IPS DF 4.7 (cell line): ENCODE measurements around the gene SYT8.

Source experiments
- DNase-seq: peaks from one replicate; pipeline ENCODE4 v3.0.0-alpha.2; 2013; ENCODE audit warnings: low spot score; ENCODE audit errors: extremely low read depth

SYT8 gene

GRCh38 chr11:1858154-1858553 is 23.4 kb downstream of the SYT8 start:
- no peak for DNase-seq

DNA sequence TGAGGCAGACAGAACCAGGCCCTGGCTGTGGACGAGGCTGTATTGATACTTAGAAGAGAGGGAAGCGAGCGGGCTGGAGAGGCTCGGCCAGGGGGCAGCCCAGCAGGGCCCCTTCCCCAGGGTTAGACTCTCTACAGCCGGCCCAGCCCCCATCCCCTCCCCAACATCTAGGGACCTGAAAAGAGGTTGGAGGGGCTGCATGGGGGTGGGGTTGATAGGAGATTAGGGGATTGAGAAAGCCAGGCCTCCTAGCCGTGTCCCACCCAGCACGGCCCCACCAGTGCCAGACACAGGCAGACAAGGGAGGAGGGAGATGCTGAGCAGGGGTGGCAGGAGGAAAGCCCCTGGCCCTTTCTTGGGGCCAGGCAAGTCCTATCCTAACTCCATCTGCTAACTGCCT is 23.8 kb downstream of the SYT8 start:
- DNase-seq = no peak

DNA sequence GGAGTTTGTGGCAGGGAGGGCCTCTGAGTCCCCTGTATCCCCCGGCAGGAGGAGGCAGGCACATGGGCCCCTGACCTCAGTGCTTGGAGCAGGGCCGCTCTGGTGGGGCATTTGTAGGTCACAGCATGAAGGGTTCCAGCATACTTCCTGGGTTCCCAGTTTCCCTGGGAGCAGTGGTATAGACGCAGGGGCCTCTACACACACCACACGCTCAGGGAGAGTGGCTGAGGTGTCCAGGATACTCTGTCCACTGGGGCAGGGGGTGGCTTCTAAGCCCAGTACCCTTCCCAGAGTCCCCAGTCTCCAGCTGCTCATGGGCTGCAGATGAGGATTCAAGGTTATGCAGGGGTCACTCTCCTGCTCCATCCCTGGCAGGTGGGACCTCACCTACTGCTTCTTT is 24.2 kb downstream of the SYT8 start:
- DNase-seq = no peak

- DNase-seq = no peak
Observed at GRCh38 chr11:1860108-1860507, 25.3 kb downstream of the SYT8 start.

DNA sequence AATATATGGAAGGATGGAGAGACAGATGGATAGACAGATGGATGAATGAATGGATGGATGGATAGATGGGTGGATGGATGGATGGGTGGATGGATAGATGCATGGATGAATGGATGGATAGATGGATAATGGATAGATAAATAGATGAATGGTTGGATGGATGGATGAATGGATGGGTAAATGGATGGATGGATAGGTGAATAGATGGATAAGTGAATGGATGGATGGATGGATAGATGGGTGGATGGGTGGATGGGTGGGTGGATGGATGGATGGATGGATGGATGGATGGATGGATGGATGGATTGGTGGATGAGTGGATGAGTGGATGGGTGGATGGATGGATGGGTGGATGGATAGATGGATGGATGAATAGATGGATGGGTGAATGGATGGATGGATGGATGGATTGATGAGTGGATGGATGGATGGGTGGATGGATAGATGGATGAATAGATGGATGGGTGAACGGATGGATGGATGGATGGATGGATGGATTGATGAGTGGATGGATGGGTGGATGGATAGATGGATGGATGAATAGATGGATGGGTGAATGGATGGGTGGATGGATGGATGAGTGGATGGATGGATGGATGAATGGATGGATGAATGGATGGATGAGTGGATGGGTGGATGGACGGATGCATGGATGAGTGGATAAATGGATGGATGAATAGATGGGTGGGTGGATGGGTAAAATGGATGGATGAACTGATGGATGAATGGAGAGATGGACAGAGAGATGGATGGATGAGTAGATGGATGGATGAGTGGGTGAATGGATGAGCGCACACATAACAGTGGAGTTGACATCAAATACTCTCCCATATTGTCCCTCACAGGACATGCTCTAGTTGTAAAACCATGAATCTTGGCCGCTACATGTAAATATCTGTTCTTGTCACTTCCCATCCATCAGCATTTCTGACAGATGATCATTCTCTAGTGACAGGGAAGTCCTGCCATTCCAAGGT is 26.9 kb downstream of the SYT8 start:
- no peak for DNase-seq

GRCh38 chr11:1862588-1863351 is 28.0 kb downstream of the SYT8 start:
- DNase-seq = no peak

GRCh38 chr11:1863352-1864216 is 28.8 kb downstream of the SYT8 start:
- no peak for DNase-seq

- DNase-seq = no peak
Observed at GRCh38 chr11:1864231-1864630, 29.4 kb downstream of the SYT8 start.

GRCh38 chr11:1864831-1865665 is 30.3 kb downstream of the SYT8 start:
- no peak for DNase-seq

DNA sequence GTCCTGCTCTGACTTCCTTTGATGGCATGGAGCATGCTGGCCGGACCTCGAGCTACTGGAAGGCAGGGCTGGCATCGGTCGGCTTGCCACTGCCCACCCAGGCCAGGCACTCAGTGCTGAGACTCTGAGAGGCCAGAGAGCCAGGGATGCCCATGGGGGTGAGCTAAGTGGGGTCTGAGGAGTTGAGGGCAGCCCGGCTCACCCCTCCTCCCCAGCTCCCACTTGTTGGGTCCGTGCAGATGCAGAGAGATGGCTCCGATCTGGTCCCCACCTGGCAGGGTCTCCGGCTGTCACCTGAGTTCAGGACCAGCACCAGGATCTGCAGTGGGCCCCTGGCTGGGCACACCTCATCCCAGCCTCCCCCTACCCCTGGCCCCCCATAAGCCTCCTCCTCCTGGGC is 31.4 kb downstream of the SYT8 start:
- no peak for DNase-seq

- no peak for DNase-seq
Observed at GRCh38 chr11:1866776-1867175, 32.0 kb downstream of the SYT8 start.

- no peak for DNase-seq
Observed at GRCh38 chr11:1867381-1867780, 32.6 kb downstream of the SYT8 start.

DNA sequence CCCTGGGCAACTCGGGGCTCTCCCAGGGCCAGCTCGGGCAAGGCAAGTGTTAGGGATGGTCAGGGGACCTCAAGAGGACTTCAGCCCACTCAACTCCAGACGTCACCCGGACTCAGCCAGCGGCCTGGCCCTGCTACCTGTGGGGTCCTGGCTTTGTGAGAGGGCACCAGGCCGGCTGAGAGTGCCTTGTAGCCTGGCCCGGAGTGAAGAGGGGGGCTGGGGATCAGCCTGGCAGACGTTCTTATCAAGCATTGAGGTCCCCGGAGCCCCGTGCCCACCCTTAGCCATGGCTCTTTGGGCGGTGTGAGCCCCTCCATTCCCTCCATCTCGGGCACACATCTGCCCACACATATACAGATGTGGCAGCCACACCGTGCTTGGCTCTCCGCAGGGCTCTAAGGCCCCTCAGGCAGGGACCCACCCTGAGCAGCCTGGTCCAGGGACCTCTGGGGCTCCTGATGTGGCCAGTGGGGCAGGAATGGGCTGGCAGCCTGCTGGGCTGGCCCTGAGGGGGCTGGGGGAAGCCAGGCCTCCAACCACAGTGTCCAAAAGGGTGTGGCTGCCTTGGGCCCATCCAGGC is 33.4 kb downstream of the SYT8 start:
- DNase-seq = no peak

- no peak for DNase-seq
Observed at GRCh38 chr11:1868636-1869291, 34.0 kb downstream of the SYT8 start.

GRCh38 chr11:1869427-1870325 is 34.9 kb downstream of the SYT8 start:
- DNase-seq = no peak

DNA sequence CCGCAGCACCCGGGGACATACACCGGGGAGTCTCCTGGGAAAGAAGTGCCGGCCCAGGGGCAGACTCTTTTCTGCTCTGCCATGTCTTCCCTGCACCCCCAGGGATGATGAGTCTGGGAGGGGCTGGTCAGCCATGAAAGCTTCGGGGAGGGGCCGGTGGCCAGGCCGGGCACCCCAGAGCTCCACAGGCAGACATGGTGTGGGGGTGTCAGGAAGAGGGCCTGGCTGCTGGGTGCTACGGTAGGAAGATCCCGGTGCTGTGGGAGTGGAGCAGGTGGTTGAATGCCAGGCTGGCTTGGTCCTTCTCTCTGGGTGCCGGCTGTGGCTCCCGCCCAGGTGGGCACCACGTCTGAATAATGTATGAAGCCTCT is 35.5 kb downstream of the SYT8 start:
- DNase-seq = no peak

DNA sequence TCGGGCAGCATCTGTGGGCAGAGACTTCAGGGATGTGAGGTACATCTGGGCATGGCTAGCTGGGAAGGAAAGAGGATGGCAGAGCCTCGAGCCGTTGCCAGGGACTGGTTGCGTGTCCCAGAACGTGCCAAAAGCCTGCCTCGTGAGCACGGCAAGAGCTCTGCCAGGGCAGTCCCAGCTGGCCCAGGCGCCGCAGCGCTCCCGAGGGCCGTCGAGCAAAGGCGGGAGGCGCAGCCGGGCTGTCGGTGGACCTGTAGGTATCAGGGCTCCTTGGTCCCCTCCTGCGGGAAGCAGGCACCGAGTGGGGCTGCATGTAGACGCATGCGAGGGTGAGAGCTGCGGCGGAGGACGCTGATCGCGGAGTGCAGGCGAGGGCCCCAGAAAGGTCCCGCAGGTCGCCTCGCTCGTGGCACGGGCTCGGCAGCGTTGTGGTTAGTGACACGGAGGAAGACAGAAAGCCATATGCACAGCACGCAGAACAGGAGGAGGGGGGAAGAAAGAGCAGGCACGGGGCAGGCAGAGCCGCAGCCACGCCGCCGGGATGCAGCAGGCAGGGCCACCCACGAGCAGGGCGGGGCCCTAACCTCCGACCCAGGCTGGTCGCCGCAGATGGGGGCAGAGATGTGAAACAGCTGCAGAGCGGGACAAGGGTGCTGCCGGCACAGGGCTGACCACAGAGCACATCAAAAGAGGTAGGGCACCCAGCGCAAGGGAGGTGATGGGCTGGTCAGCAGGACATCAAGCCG is 36.1 kb downstream of the SYT8 start:
- no peak for DNase-seq

- DNase-seq = no peak
Observed at GRCh38 chr11:1871531-1871930, 36.7 kb downstream of the SYT8 start.
